Measurements from ENCODE around the gene GLIS1. TPM values are rescaled to one million over a fixed set of nuclear protein-coding genes. Genes with fewer than 3 reads are reported as not detected.

Gene GLIS1
- total RNA-seq, 1 donor from 2014 or later: 17.4 TPM

DNA sequence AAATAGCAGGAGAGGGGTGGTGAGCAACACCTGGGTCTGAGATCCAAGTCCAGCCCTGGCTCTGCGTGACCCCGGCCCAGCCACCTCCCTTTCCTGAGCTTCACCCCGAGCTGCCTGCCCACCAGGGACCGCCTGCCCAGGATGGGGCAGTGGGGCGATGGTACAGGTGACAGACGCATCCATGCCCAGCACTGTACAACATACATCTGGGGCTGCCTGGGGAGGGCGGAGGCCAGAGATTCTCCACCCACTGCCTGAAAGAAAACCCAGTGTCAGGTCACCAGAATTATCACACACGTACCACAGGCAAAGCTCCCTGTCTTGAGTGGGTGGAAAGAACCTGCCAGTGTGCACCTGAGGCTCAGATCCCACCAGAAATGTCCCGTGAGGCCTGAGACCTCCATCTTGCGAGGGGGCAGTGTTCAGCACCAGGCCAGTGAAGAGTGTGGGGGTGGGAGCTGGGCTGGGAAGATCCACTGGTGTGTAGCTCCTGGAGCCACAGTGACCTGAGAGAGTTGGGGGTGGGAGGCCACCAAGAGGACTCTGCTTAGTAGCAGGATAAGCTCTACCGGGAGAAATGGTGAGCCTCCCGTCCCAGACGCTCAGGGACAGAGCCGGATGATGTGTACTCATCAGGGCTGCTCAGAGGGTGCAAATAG lies 198.2 kb downstream of the GLIS1 start:
- TF ChIP-seq CTCF (IDR thresholded peaks at IDR 0.05): no peak
- peak; percentile 75 for DNase-seq (ENCODE audit: low spot score)
- no peaks in the 10 kb centered on the region for H3K9me3 Mint-ChIP-seq (ENCODE audit: low read depth)
- peaks cover 12% of the 10 kb centered on the region for H3K36me3 Mint-ChIP-seq (ENCODE audit: low read depth)
- peak overlapping the region; percentile 59 for H3K27ac Mint-ChIP-seq (ENCODE audit: unreplicated experiment)
- H3K4me1 Mint-ChIP-seq (ENCODE audit: low read depth): peaks cover 59% of the 10 kb centered on the region
- H3K4me3 Mint-ChIP-seq (ENCODE audit: unreplicated experiment): no peak overlapping the region
- H3K27me3 Mint-ChIP-seq (ENCODE audit: low read depth): no peaks in the 10 kb centered on the region

- Mint-ChIP-seq H3K36me3 (ENCODE audit: low read depth) (peaks cover 13% of the 10 kb centered on the region), H3K4me3 (ENCODE audit: unreplicated experiment) (no peak overlapping the region), H3K4me1 (ENCODE audit: low read depth) (peaks cover 55% of the 10 kb centered on the region), H3K27me3 (ENCODE audit: low read depth) (no peaks in the 10 kb centered on the region), H3K27ac (ENCODE audit: unreplicated experiment) (no peak overlapping the region), H3K9me3 (ENCODE audit: low read depth) (no peaks in the 10 kb centered on the region)
- peak; percentile 63 for DNase-seq (ENCODE audit: low spot score)
- no peak for TF ChIP-seq CTCF (IDR thresholded peaks at IDR 0.05)
Measured at GRCh38 chr1:53539711-53540603, 199.0 kb downstream of the GLIS1 start.

GRCh38 chr1:53539226-53539625 lies 199.7 kb downstream of the GLIS1 start:
- TF ChIP-seq CTCF (IDR thresholded peaks at IDR 0.05): no peak
- peaks cover 14% of the 10 kb centered on the region for H3K36me3 Mint-ChIP-seq (ENCODE audit: low read depth)
- no peaks in the 10 kb centered on the region for H3K9me3 Mint-ChIP-seq (ENCODE audit: low read depth)
- no peak overlapping the region for H3K4me3 Mint-ChIP-seq (ENCODE audit: unreplicated experiment)
- no peak for DNase-seq (ENCODE audit: low spot score)
- peaks cover 50% of the 10 kb centered on the region for H3K4me1 Mint-ChIP-seq (ENCODE audit: low read depth)
- no peaks in the 10 kb centered on the region for H3K27me3 Mint-ChIP-seq (ENCODE audit: low read depth)
- H3K27ac Mint-ChIP-seq (ENCODE audit: unreplicated experiment): no peak overlapping the region

DNA sequence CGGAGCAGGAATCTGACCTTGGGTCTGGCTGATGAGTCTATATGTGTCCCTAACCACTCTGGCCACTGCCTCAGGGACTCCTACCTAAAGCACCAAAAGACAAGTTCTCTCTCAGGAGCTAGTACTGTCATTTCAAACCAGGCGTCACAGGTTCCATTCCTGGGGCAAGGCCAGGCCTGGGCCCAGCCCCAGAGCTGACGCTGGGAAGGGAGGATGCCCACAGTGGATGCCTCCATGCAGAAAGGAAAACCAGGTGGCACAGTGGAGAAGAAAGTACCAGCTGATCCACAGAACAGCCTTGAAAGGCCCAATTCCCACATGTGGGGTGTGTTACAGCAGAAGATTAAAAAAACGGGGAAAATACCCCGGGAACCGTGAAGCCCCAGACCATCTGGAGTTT lies 202.4 kb downstream of the GLIS1 start:
- no peaks in the 10 kb centered on the region for H3K9me3 Mint-ChIP-seq (ENCODE audit: low read depth)
- TF ChIP-seq CTCF (IDR thresholded peaks at IDR 0.05): no peak
- no peak for DNase-seq (ENCODE audit: low spot score)
- peaks cover 19% of the 10 kb centered on the region for H3K36me3 Mint-ChIP-seq (ENCODE audit: low read depth)
- H3K4me1 Mint-ChIP-seq (ENCODE audit: low read depth): peaks cover 32% of the 10 kb centered on the region
- H3K4me3 Mint-ChIP-seq (ENCODE audit: unreplicated experiment): no peak overlapping the region
- H3K27me3 Mint-ChIP-seq (ENCODE audit: low read depth): no peaks in the 10 kb centered on the region
- no peak overlapping the region for H3K27ac Mint-ChIP-seq (ENCODE audit: unreplicated experiment)

GRCh38 chr1:53535846-53536245 lies 203.1 kb downstream of the GLIS1 start:
- Mint-ChIP-seq H3K9me3 (ENCODE audit: low read depth) (no peaks in the 10 kb centered on the region), H3K27ac (ENCODE audit: unreplicated experiment) (no peak overlapping the region), H3K36me3 (ENCODE audit: low read depth) (peaks cover 23% of the 10 kb centered on the region), H3K27me3 (ENCODE audit: low read depth) (no peaks in the 10 kb centered on the region), H3K4me3 (ENCODE audit: unreplicated experiment) (no peak overlapping the region), H3K4me1 (ENCODE audit: low read depth) (peaks cover 25% of the 10 kb centered on the region)
- TF ChIP-seq CTCF (IDR thresholded peaks at IDR 0.05): no peak
- DNase-seq (ENCODE audit: low spot score): no peak
